Endothelial cell (in vitro differentiated cells): Measurements from ENCODE around the gene SHISA9. TPM values are rescaled to one million over a fixed set of nuclear protein-coding genes. Genes with fewer than 3 reads are reported as not detected.
"Not testable (repeated sequence)": the region's sequence is repeated elsewhere in the genome, so short reads cannot be mapped to it uniquely, and the experiment has no call there.

Experiments used
- DNase-seq: peaks from one replicate; pipeline ENCODE4 v3.0.0; 2021; ENCODE audit warnings: low spot score
- H3K27ac Mint-ChIP-seq: one replicate; pipeline ENCODE4 v1.8.0; 2021; ENCODE audit warnings: mixed read lengths, inconsistent platforms; ENCODE audit not compliant: unreplicated experiment
- H3K27me3 Mint-ChIP-seq: one replicate; pipeline ENCODE4 v1.8.0; 2021; ENCODE audit warnings: mild to moderate bottlenecking, moderate library complexity, mixed read lengths, inconsistent platforms; ENCODE audit not compliant: unreplicated experiment
- H3K36me3 Mint-ChIP-seq: one replicate; pipeline ENCODE4 v1.8.0; 2021; ENCODE audit warnings: mild to moderate bottlenecking, low read depth, mixed read lengths, inconsistent platforms; ENCODE audit not compliant: unreplicated experiment
- H3K4me1 Mint-ChIP-seq: one replicate; pipeline ENCODE4 v1.8.0; 2021; ENCODE audit warnings: mild to moderate bottlenecking, mixed read lengths, inconsistent platforms; ENCODE audit not compliant: unreplicated experiment
- H3K4me3 Mint-ChIP-seq: one replicate; pipeline ENCODE4 v1.8.0; 2021; ENCODE audit warnings: mild to moderate bottlenecking, mixed read lengths, inconsistent platforms; ENCODE audit not compliant: unreplicated experiment
- H3K9me3 Mint-ChIP-seq: one replicate; pipeline ENCODE4 v1.8.0; 2021; ENCODE audit warnings: mixed read lengths, inconsistent platforms; ENCODE audit not compliant: unreplicated experiment
- CTCF ChIP-seq: fragments of 200-600 bp; sonication (generic); IDR thresholded peaks from one replicate; pipeline ENCODE4 v1.5.0; 2021; ENCODE audit warnings: antibody characterized with exemption; ENCODE audit not compliant: unreplicated experiment
- long read RNA-seq: library from polyadenylated mRNA; unstranded; transcript quantifications from one replicate; pipeline ENCODE4 v2.0.0, GENCODE V29; 2020; ENCODE audit not compliant: unreplicated experiment
- total RNA-seq: library from RNA; stranded (reverse); fragmentation: NEBNext Ultra II Directional; extraction: Animal tissue kit (Norgen Biotek cat#: 25700); gene quantifications from one replicate; pipeline ENCODE4 v1.2.1, GENCODE V29; 2021; ENCODE audit not compliant: unreplicated experiment

The SHISA9 gene
- total RNA-seq = 0.49 TPM
- long read RNA-seq = 0 reads

- Mint-ChIP-seq H3K27ac (no peak within 1 kb of the TSS), H3K4me1 (peaks cover 2% of the 10 kb centered on the region), H3K4me3 (peak within 1 kb of the TSS; percentile 62), H3K9me3 (no peaks in the 10 kb centered on the region), H3K27me3 (peaks cover 19% of the 10 kb centered on the region), H3K36me3 (no peaks in the 10 kb centered on the region)
- TF ChIP-seq CTCF = no peak
- peak; percentile 34 for DNase-seq
Observed at GRCh38 chr16:12901597-12902461, at the start of gene SHISA9. TSS of gene SHISA9 (plus strand) at chr16:12901598.

- no peak for TF ChIP-seq CTCF
- Mint-ChIP-seq H3K4me1 (no peaks in the 10 kb centered on the region), H3K27me3 (no peaks in the 10 kb centered on the region), H3K27ac (no peak overlapping the region), H3K36me3 (no peaks in the 10 kb centered on the region), H3K9me3 (no peaks in the 10 kb centered on the region), H3K4me3 (no peak overlapping the region)
- no peak for DNase-seq
Observed at GRCh38 chr16:12853972-12854371, 47.4 kb upstream of the SHISA9 start.

GRCh38 chr16:12857435-12857834 lies 44.0 kb upstream of the SHISA9 start:
- not testable (repeated sequence) for H3K27me3 Mint-ChIP-seq, H3K36me3 Mint-ChIP-seq, H3K9me3 Mint-ChIP-seq, H3K27ac Mint-ChIP-seq, H3K4me3 Mint-ChIP-seq, H3K4me1 Mint-ChIP-seq, DNase-seq

- Mint-ChIP-seq H3K4me1 (no peaks in the 10 kb centered on the region), H3K4me3 (no peak overlapping the region), H3K27me3 (no peaks in the 10 kb centered on the region), H3K27ac (no peak overlapping the region), H3K9me3 (no peaks in the 10 kb centered on the region), H3K36me3 (no peaks in the 10 kb centered on the region)
- no peak for DNase-seq
- TF ChIP-seq CTCF = no peak
Observed at GRCh38 chr16:12862327-12862726, 39.1 kb upstream of the SHISA9 start.

- no peaks in the 10 kb centered on the region for H3K27me3 Mint-ChIP-seq
- H3K36me3 Mint-ChIP-seq = no peaks in the 10 kb centered on the region
- H3K9me3 Mint-ChIP-seq = no peaks in the 10 kb centered on the region
- TF ChIP-seq CTCF = no peak
- H3K4me3 Mint-ChIP-seq = no peak overlapping the region
- H3K27ac Mint-ChIP-seq = no peak overlapping the region
- no peak for DNase-seq
- no peaks in the 10 kb centered on the region for H3K4me1 Mint-ChIP-seq
Observed at GRCh38 chr16:12862941-12863340, 38.5 kb upstream of the SHISA9 start.
